CD4-positive, alpha-beta T cell (primary cell): ENCODE measurements around the gene TTC33. TPM values are rescaled to one million over a fixed set of nuclear protein-coding genes. Genes with fewer than 3 reads are reported as not detected.
A peak's percentile ranks its signal among the peaks of the same experiment; 100 is the strongest.

Experiments
- ATAC-seq: fragments of 200-7000 bp; cut with Tn5 transposase; one replicate; pipeline ENCODE4 v1.10.0; 2022; ENCODE audit warnings: mild to moderate bottlenecking; ENCODE audit not compliant: poor library complexity
- CTCF ChIA-PET: fragments of 350-600 bp; sonication (Branson Sonifier 250); formaldehyde crosslinking; loops from one replicate; lab custom pipeline; 2021; ENCODE audit warnings: antibody characterized with exemption, inconsistent platforms; lab: Charles Lee
- POLR2A ChIA-PET: fragments of 350-600 bp; sonication (Branson Sonifier 250); formaldehyde crosslinking; loops from one replicate; lab custom pipeline; 2021; ENCODE audit warnings: antibody characterized with exemption, inconsistent platforms; lab: Charles Lee
- DNase-seq, 14 experiments: peaks; one replicate each; pipeline ENCODE4 v3.0.0-alpha.2; 2013 to 2020; ENCODE audit warnings: mixed read lengths in 2 of 14
- H3K27ac ChIP-seq, 2 donors: one replicate each; pipeline versions ENCODE4 v1.5.1 to v1.7.0; 2013; ENCODE audit warnings: low read length in 2 of 2, low read depth in 1 of 2, mild to moderate bottlenecking in 1 of 2
- H3K27me3 ChIP-seq, 2 experiments: 1 replicate in 1 of 2; 2 replicates in 1 of 2; pipeline versions ENCODE4 v1.6.1 to v1.7.0; 2013; ENCODE audit warnings: low read length in 2 of 2, control low read depth in 1 of 2, mild to moderate bottlenecking in 1 of 2, moderate library complexity in 1 of 2; ENCODE audit not compliant: insufficient read depth in 2 of 2, control insufficient read depth in 1 of 2
- H3K36me3 ChIP-seq: one replicate; pipeline ENCODE4 v1.6.1; 2013; ENCODE audit warnings: low read length, control low read depth; ENCODE audit not compliant: insufficient read depth
- H3K4me1 ChIP-seq: one replicate; pipeline ENCODE4 v1.6.1; 2013; ENCODE audit warnings: low read length, control low read depth; ENCODE audit not compliant: insufficient read depth
- H3K4me3 ChIP-seq: one replicate; pipeline ENCODE4 v1.5.1; 2013; ENCODE audit warnings: mild to moderate bottlenecking, low read length, moderate library complexity
- H3K9me3 ChIP-seq, 2 experiments: 1 replicate in 1 of 2; 2 replicates in 1 of 2; pipeline versions ENCODE4 v1.6.1 to v1.7.0; 2013; ENCODE audit warnings: low read length in 2 of 2, mild to moderate bottlenecking in 2 of 2, control low read depth in 1 of 2, moderate library complexity in 1 of 2; ENCODE audit not compliant: control insufficient read depth in 1 of 2, insufficient read depth in 1 of 2
- H3K27ac Mint-ChIP-seq: one replicate; pipeline ENCODE4 v1.8.0; 2020; ENCODE audit warnings: mixed read lengths
- H3K27me3 Mint-ChIP-seq: one replicate; pipeline ENCODE4 v1.8.0; 2021; ENCODE audit warnings: mixed read lengths
- H3K36me3 Mint-ChIP-seq: one replicate; pipeline ENCODE4 v1.8.0; 2021; ENCODE audit warnings: low read depth, mixed read lengths
- H3K4me1 Mint-ChIP-seq: one replicate; pipeline ENCODE4 v1.8.0; 2021; ENCODE audit warnings: low read depth, mixed read lengths
- H3K4me3 Mint-ChIP-seq: one replicate; pipeline ENCODE4 v1.8.0; 2020; ENCODE audit warnings: mild to moderate bottlenecking, mixed read lengths
- H3K9me3 Mint-ChIP-seq: one replicate; pipeline ENCODE4 v1.8.0; 2020; ENCODE audit warnings: mixed read lengths
- CTCF ChIP-seq: fragments of 200-600 bp; IDR thresholded peaks from one replicate; pipeline ENCODE4 v1.8.0; 2022; ENCODE audit warnings: antibody characterized with exemption, mild to moderate bottlenecking
- intact Hi-C, 2 experiments: fragments of 100-400 bp; cut with DNase I in 1 of 2; cut with micrococcal nuclease in 1 of 2; formaldehyde crosslinking; loops; one replicate each; pipeline versions ENCODE4 v1.15.1 to v1.9.0; 2023 to 2025; cut with DNase I, micrococcal nuclease
- total RNA-seq, 174 experiments: library from RNA in 2 of 174; stranded (reverse) in 2 of 174; gene quantifications; one replicate each; pipeline ENCODE4 v1.2.3 and lab custom pipeline; 2021 to 2026

TTC33 gene
- total RNA-seq, 2 experiments from 2014 or later = 8.7 to 12.0 TPM

GRCh38 chr5:40700116-40700782 lies 55.5 kb downstream of the TTC33 start:
- Mint-ChIP-seq H3K4me3 (no peak overlapping the region), H3K9me3 (peaks cover 19% of the 10 kb centered on the region), H3K4me1 (no peaks in the 10 kb centered on the region), H3K27ac (no peak overlapping the region), H3K36me3 (peaks cover 99% of the 10 kb centered on the region), H3K27me3 (no peaks in the 10 kb centered on the region)
- no peak for TF ChIP-seq CTCF
- Histone ChIP-seq H3K4me1 (no peaks in the 10 kb centered on the region), H3K9me3 (peaks cover 11 to 20% of the 10 kb centered on the region in 2 experiments), H3K27ac (no peak overlapping the region), H3K36me3 (peaks cover 37% of the 10 kb centered on the region), H3K4me3 (no peak overlapping the region), H3K27me3 (no peaks in the 10 kb centered on the region)
- DNase-seq = no peak
- CTCF ChIA-PET = no interaction called here
- ATAC-seq = no peak
- intact Hi-C loops = no loop called here
- POLR2A ChIA-PET = no interaction called here

GRCh38 chr5:40694433-40694832 lies 61.3 kb downstream of the TTC33 start:
- Histone ChIP-seq H3K9me3 (no peaks in the 10 kb centered on the region), H3K27ac (no peak overlapping the region), H3K27me3 (no peaks in the 10 kb centered on the region), H3K36me3 (peaks cover 85% of the 10 kb centered on the region), H3K4me3 (no peak overlapping the region), H3K4me1 (peaks cover 16% of the 10 kb centered on the region)
- CTCF ChIA-PET = no interaction called here
- peaks cover 92% of the 10 kb centered on the region for H3K36me3 Mint-ChIP-seq
- peak overlapping the region; percentile 20 for H3K27ac Mint-ChIP-seq
- POLR2A ChIA-PET = no interaction called here
- intact Hi-C loops = loop anchor here in 1 of 2 experiments (5.0 kb wide), 2 partner anchors 138 to 1097 kb away; no protein-coding TSS in a partner anchor
- peaks cover 32% of the 10 kb centered on the region for H3K4me1 Mint-ChIP-seq
- ATAC-seq = peak; percentile 22
- DNase-seq = no peak
- no peak overlapping the region for H3K4me3 Mint-ChIP-seq
- H3K9me3 Mint-ChIP-seq = no peaks in the 10 kb centered on the region
- no peaks in the 10 kb centered on the region for H3K27me3 Mint-ChIP-seq
- TF ChIP-seq CTCF = no peak

GRCh38 chr5:40691894-40692293 lies 63.9 kb downstream of the TTC33 start:
- intact Hi-C loops = loop anchor here in 1 of 2 experiments (1.0 to 5.0 kb wide), 4 partner anchors 39 to 1095 kb away; no protein-coding TSS in a partner anchor
- ATAC-seq = no peak
- no peak overlapping the region for H3K4me3 ChIP-seq
- Mint-ChIP-seq H3K36me3 (peaks cover 92% of the 10 kb centered on the region), H3K4me1 (peaks cover 57% of the 10 kb centered on the region), H3K4me3 (peak overlapping the region; percentile 18), H3K27ac (peak overlapping the region; percentile 43), H3K9me3 (no peaks in the 10 kb centered on the region), H3K27me3 (no peaks in the 10 kb centered on the region)
- H3K36me3 ChIP-seq = peaks cover 75% of the 10 kb centered on the region
- no peaks in the 10 kb centered on the region for H3K27me3 ChIP-seq
- CTCF ChIA-PET = no interaction called here
- DNase-seq = no peak
- peaks cover 26% of the 10 kb centered on the region for H3K4me1 ChIP-seq
- POLR2A ChIA-PET = interaction anchor here (0.7 kb wide), 1 partner anchor 40 kb away, joined by 3 read pairs; no protein-coding TSS in a partner anchor
- H3K9me3 ChIP-seq = no peaks in the 10 kb centered on the region
- no peak overlapping the region for H3K27ac ChIP-seq
- no peak for TF ChIP-seq CTCF
